HG03460 (cell line): ENCODE measurements around the gene DCTPP1.

Experiments used
- ATAC-seq: cut with Tn5 transposase; IDR thresholded peaks from one replicate; pipeline ENCODE4 v1.9.1; 2021; ENCODE audit not compliant: unreplicated experiment

DCTPP1 gene

GRCh38 chr16:30382111-30382881 is 47.5 kb downstream of the DCTPP1 start, which contains the start of gene SEPTIN1:
Gene SEPTIN1 (minus strand): TSS chr16:30382561. CDS start chr16:30382542, 19 bp downstream.
- no peak for ATAC-seq

GRCh38 chr16:30381291-30382041 is 48.4 kb downstream of the DCTPP1 start:
- no peak for ATAC-seq

- no peak for ATAC-seq
Measured at GRCh38 chr16:30380803-30381208, 49.0 kb downstream of the DCTPP1 start.

- no peak for ATAC-seq
Measured at GRCh38 chr16:30380072-30380802, 49.6 kb downstream of the DCTPP1 start.

GRCh38 chr16:30379158-30379783 is 50.6 kb downstream of the DCTPP1 start:
- ATAC-seq: no peak

GRCh38 chr16:30378236-30379157 is 51.3 kb downstream of the DCTPP1 start:
- ATAC-seq: peak; percentile 84

GRCh38 chr16:30377812-30378235 is 52.0 kb downstream of the DCTPP1 start:
- ATAC-seq: peak; percentile 37

- ATAC-seq: no peak
Measured at GRCh38 chr16:30377050-30377811, 52.6 kb downstream of the DCTPP1 start.

- no peak for ATAC-seq
Measured at GRCh38 chr16:30376461-30376902, 53.3 kb downstream of the DCTPP1 start.

- ATAC-seq: no peak
Measured at GRCh38 chr16:30375864-30376263, 54.0 kb downstream of the DCTPP1 start.

GRCh38 chr16:30374538-30374937 is 55.3 kb downstream of the DCTPP1 start, which contains the start of gene MYL11:
Gene MYL11 (plus strand): TSS chr16:30374802. CDS start chr16:30374858, 56 bp downstream.
- no peak for ATAC-seq
